HG03066 (cell line): ENCODE measurements around the gene LITAF.

Experiments used
- ATAC-seq: cut with Tn5 transposase; IDR thresholded peaks from one replicate; pipeline ENCODE4 v1.9.1; 2021; ENCODE audit warnings: low read depth; ENCODE audit not compliant: unreplicated experiment

The LITAF gene

DNA sequence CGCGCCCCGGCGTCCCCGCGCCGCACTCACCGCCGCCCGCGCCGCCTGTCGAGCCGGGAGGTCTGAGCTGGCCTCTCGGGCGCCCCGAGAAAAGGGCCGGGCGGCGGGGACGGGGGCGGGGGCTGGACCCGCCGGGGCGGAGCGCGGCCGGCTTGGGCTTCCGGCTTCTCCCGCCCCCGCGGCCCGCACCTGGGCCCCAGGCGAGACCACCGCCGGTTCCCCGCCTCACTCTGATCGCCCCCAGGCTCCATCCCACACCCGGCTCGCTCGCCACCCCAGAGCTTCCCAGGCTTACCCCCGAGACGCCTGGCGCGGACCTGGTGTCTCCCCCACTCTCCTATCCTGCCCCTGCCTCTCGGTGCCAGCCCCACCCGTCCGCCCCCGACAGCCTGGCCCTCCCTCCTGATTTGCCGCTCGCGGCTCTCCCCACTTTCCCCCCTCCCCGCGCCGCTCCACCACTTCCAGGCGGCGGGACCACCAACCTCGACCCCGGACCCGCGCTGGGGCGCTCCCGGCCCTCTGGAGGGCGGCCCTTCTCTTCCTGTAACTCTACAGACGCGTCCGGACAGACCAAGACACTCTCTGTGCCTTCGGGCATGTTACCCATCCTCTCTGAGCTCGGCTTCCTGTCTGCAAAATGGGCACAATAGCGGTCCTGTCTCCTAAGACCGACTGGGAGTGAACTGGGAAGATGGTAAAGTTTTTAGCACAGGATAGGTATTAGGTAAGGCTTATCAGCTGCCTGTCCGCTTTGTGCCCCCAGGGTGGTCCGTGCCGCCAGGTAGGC lies at the start of gene LITAF:
TSS of gene LITAF (minus strand) at position 64 of the 787 bp plus-strand sequence. CDS start 30,189 bp downstream, outside the sequence.
- peak; percentile 49 for ATAC-seq

DNA sequence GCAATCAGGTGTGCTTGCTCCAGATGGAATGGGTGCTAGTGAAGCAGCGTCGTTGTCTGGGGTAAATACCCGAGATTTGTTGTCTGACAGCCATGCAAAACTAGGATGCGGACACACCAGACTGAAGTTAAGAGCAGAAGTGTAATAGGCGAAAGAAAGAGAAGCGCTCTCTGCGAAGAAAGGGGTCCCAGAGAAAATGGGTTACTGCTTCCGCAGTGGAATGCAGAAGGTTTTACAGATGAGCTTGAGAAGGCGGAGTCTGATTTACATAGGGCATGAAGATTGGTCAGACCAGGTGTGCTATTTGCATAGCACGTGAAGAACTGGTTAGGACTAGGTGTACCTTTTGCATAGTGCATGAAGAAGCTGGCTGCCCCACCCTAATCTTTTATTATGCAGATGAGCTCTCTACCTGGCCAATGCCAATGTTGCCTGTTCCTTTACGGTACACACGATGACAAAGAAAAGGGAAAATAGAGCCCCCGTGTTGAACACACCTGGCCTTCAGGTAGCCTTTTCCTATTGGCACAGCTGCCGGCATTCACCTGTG lies 49.5 kb upstream of the LITAF start:
- no peak for ATAC-seq

DNA sequence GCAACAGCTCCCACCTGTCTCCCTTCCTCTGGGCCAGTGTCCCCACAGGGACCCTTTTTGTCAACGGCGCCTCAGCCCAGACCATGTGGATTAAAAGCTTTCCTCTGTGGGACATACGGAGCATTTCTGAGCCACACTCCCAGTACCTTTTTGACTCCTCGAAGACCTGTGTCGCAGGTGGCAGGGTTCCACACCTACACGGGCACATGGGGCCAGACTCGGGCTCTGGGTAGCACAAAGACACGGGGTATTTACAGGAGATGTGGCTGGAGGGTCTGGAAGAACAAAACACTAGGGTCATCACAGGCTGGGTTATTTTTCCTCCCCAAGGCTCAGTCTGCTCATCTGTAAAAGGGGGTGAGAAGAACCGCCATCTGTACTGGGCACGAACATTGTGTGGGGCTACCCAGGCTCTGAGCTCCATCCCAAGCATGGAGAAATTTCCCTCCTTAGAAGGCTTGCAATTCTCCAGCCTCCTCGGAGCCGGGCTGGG lies 49.0 kb upstream of the LITAF start:
- no peak for ATAC-seq

DNA sequence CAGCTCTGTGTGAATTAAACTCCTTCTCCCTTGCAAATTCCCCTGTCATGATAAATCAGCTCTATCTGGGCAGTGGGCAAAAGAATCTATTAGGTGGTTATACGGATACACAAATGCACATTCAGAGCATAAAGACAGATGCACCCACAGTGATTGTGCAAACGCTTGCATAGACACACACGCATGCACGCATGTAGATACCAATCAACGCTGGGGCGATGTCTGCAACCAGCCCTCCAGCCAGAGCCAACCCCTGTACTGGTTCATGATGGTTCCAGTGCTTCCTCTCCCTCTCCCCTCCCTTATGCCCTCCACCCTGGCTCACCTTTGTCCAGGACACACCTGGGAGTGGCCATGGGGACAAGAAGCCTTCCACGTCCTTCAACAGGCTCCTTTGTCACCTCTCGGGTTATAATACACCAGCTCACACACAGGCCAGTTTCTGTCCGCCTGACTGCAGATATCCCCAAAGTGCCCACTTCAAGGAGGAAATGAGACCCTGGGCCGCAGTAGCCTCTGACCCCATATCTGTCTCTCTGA lies 48.5 kb upstream of the LITAF start:
- no peak for ATAC-seq

DNA sequence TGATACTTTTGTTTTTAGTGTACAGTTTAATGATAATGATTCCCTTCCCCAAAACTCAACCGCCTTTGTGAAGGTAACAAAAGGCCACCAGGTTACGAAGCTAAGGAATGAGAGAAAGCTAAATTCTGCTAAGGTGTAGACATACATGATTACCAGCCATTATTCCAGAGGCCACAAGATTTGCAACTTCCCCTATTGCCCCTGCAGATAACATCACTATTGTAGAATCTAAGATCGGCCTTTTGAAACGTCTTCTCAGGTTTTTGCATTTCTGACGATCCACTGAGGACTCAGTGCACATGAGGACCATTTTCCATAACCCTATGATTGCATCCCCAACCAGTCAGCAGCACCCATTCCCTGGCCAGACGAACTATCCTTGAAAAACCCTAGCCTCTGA lies 47.6 kb upstream of the LITAF start:
- no peak for ATAC-seq

DNA sequence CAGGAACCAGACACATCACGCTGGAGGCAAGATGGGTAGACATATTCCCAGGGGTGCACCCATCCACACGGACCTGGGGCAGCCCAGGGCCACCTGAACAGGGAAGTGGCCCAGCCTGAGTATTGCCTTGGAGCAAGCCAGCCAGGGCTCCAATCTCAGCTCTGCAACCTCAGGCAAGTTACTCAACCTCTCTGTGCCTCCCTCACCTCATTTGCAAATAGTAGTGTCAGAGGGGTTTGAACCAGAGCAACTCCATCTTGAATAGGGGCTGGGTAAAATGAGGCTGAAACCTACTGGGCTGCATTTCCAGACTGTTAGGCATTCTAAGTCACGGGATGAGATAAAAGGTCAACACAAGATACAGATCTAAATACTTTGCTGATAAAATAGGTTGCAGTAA lies 46.4 kb upstream of the LITAF start:
- ATAC-seq = no peak

DNA sequence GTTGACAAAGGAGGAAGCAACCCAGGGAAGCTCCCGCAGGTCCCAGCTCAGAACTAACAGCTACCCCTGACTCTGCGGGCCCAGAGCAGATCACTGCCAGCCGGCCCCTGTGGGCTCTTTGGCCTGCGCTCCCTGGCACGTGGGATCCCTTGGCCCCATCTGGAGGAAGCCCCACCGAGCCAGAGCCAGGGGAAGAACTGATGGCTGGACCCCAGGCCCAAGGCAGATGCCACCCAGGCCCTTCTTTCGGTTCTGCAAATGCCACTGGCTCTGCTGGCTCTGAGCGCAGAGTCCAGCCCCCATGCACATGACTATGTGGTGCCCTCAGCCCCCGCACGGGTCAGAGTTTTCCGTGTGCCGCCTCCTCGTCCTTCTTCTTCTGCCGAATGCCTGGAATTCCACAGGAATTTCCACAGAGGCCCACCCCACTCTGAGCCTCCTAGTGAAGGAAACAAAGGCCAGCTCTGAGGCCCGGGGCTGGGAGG lies 45.8 kb upstream of the LITAF start:
- ATAC-seq = no peak

DNA sequence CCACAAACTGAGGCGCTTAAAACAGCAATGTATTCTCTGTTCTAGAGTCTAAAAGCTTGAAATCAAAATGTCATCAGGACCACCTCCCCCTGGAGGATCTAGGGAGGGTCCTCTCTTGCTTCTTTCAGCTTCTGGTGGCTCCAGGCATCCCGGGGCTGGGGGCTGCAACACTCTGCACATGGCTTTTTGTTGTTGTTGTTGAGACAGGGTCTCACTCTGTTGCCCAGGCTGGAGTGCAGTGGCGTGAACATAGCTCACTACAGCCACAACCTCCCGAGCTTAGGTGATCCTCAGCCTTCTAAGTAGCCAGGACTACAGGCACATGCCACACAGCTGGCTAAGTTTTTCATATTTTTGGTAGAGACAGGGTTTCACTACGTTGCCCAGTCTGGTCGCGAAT lies 44.5 kb upstream of the LITAF start:
- ATAC-seq = no peak

DNA sequence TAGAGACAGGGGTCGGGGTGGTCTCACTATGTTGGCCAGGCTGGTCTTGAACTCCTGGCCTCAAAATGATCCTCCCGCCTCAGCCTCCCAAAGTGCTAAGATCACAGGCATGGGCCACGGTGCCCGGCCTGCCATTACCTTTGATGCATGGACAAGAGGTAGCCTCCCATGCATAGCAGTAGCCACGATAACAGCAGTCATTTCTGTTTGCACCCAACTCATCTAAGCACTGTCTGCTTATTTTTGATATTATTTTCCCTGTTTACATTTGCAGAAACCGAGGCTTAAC lies 44.0 kb upstream of the LITAF start:
- no peak for ATAC-seq

DNA sequence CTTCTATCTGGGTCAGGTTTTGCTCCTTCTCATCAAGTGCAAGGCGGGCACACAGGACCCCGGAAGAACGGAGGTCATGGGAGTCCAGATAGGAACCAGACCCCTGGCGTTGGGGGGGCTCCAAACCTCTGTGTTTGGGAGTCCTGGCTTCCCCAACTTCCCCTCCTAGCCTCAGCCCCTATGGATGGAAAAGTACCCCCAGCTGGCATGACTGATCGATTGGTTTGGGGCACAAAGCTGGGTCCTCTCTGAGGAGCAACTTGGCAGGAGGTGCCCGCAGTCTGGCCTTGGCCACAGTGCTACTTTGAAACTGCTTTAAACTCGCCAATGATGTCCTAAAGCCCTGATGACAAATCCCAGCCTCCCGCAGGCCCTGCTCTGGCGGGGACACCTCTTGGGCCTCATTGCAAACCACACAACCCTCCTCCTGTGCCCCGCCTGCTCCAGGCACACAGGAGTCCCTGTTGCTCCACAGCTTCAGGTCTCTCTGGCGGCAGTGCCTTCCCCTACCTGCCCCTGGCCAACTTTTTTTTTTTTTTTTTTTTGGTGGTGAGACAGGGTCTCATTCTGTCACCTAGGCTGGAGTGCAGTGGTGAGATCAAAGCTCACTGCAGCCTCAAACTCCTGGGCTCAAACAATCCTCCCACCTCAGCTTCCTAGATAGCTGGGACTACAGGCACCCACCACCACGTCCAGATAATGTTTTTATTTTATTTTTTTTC lies 43.5 kb upstream of the LITAF start:
- no peak for ATAC-seq

DNA sequence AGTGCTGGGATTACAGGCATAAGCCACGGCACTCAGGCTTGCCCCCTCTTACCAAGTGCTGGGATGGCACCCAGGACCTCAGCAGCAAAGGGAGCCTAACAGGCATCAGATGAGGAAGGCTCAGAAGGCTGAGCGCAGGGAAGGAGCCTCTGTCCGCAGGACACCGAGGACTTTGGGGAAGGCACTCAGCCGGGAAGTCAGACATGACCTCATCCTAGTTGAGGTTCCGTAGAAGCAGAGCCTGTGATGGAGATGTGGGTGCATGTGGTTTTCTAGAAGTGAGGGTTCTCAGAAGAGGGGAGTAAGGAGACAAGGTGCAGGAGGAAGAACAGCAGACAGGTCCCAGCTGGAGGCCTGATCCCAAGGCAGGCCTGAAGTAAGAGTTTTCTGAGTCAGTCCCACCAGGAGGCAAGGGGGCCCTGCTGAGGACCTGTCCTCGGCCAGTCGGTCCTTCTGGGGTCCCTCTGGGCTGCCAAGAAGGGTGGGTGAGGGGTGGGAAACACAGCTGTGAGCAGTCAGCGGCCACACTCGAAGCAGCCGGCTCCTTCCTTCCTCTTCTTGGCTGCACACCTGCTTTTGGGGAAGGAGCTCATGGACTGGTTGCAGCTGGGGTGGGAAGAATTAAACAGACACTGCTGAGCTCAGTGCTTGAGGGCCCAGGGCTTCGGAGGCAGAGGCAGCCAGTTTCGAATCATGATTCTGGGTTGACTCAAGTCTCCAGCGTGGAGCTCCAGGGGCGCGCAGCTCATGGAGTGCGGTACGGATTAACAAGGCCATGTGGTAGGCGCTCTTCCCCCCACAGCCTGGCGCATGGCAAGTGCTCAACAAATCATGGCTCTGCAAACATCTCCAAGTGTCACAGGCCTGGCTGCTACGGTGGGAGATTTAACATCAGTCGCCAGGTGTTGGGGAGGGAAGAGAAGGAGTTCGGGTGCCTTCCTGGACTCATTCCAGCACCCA lies 42.6 kb upstream of the LITAF start:
- no peak for ATAC-seq

DNA sequence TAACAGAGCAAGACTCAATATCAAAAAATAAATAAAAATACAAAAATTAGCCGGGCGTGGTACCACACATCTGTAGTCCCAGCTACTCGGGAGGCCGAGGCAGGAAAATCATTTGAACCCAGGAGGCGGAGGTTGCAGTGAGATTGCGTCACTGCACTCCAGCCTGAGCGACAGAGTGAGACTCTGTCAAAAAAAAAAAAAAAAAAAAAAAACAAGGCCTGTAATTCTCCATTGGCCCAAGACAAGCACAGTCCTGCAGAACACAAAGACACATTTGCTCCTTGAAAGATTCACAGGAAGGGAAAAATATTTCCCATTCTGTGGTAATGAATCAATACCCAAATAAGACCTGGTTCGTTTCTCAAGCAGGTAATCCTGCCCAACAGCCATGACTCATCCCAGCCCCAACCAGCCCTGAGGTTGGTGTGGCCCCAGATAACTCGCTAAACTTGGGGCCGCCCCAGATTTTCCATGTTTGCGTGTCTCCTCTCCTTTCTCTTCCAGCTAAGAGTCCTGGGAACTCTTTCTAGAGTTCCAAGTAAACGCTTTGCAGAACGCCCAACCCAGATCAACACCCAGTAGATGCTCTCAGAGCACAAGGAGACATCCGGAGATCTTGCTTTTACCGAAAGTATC lies 41.2 kb upstream of the LITAF start:
- ATAC-seq = no peak

DNA sequence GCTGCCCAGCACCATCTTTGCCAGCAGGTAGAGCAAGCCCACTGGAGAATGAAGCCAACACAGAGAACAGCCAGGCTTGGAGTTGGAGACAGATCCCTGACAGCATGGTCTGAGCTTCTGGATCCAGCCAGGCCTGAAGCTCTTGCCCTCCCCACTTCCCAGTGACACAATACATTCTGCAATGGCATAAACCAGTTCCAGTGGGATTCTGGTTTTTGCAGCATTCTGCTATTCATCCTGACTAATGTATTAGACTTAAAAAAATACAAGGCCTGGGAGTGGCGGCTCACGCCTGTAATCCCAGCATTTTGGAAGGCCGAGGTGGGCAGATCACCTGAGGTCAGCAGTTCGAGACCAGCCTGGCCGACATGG lies 40.6 kb upstream of the LITAF start:
- ATAC-seq = no peak

DNA sequence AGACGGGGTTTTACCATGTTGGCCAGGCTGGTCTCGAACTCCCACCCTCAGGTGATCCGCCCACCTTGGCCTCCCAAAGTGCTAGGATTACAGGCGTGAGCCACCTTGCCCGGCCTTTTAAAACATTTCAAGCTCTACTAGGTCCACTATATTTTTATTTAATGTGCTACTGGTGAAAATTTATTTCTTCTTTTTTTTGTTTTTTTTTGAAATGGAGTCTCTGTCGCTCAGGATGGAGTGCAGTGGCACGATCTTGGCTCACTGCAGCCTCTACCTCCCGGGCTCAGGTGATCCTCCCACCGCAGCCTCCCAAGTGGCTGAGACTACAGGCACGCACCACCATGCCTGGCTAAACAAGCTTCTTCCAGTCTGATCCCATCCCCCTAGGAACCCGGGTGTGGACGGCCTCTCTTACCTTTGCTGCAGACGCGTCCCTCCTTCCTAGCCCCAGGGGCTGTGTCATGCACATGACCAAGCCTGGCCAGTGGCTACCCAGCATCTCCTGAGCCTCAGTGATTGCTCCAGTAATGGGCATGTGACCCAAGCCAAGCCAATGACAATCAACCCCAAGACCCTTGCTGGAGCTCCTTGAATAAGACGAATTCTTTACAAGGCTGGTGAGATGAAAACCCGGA lies 40.1 kb upstream of the LITAF start:
- no peak for ATAC-seq

DNA sequence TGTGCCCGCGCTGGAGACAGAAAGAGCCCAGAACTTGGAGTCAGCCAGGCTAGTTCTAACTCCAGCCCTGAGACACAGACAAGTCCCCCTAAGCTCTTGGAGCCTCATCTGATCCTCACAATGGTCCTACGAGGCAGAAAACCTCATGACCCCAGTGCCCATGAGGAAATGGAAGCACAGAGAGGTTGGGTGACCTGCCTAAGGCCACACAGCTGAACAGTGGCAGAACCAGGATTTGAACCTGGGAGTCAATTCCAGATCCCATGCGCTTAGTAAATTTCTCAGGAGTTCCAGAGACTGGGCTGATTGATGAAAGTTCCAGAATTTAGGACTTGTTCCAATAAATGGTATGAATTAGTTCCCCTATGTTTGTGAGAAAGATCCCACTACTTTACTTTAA lies 39.0 kb upstream of the LITAF start:
- no peak for ATAC-seq

DNA sequence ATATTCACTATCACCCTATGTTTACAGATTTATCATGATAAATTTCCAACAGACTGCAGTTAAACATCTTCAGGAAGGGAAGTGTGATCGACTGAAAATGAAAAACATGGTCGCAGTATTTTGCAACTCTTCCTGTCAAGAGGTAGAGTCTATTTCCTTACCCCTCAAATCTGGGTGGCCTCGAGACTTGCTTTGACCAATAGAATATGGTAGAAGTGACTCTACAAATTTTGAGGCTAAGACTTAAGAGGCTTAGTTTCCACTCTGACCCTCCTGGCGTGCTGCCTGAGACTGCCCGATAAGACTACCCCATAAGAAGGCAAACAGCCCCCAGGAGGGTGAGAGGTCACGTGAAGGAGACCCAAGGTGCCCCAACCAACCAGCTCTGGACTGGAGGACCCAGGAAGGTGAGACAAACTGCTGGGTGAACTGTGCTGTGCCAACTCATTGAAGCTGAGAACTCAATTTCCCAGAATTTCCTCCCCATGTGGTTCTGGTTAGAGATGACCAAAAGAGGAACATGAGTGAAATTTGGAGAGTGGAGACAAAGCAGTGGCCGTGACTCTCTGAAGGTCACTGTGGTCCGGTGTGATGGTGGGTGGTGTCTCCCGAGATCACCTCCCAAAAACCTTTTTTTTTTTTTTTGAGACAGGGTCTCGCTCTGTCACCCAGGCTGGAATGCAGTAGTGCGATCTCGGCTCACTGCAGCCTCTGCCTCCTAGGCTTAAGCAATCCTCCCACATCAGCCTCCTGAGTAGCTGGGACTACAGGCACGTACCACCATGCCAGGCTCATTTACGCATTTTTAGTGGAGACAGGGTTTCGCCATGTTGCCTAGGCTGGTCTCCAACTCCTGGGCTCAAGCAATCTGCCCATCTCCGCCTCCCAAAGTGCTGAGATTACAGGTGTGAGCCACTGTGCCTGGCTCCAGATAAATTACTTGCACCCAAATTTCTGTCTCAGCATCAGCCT lies 38.2 kb upstream of the LITAF start:
- ATAC-seq = no peak

DNA sequence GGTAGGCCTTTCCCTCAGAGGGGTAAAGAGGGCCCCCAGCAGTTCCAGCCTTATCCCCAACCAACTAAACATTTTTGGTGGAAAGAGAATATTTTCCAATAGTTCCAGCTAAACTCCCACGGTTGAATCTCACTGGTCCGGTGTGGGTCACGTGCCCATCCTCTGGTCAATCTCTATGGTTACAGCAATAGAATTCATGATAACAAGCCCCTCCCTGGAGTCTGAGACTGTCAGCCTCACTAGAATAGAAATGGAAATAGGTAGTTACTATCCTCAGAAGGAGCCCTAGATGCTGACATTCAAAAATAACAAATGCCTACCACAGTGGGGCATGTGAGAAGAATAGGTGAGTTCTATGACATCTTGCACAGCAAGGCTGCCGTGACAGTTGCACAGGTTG lies 37.5 kb upstream of the LITAF start:
- no peak for ATAC-seq

DNA sequence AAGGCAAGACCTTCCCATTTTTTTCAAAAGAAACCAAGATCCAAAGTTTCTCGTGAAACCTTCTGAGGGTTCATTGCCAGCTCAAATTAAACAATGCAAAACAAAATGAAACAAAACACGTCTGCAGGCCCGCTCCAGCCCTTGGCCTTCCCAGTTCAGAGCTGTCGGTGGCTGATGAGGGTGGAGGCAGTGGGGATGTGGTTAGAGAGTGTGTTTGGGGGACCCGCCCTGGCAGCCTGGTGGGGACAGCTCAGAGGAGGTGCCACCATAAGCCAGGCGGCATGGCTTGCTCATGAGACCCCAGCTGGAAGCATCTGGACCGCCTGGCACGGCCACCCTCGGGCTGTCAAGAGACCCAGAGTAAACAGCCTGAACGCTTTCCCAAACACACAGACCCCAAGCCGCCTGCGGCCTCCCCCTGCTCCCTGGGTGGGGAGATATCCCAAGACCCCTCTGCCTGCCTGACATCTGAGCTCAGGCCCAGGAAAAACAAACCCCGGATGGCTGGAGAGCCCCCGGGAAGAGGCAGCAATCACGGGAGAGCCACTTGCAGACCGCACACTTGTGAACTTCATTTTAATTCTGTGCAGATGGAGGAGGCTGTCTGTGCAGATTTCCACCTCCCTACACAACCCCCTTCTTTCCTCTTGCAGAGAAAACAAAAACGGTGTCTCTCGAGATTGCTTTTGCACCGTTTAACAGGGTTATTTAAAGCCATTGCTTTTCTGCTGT lies 35.4 kb upstream of the LITAF start:
- ATAC-seq = no peak
